Trophoblast cell (in vitro differentiated cells and primary cell): ENCODE data around the gene ZNF829.
A peak's percentile ranks its signal among the peaks of the same experiment; 100 is the strongest.

Source experiments
- DNase-seq, 2 donors: peaks; one replicate each; pipeline ENCODE4 v3.0.0-alpha.2; 2016
- H2AFZ ChIP-seq: 2 replicates; pipeline ENCODE4 v1.6.1; 2013; ENCODE audit warnings: low read length, moderate library complexity, mild to moderate bottlenecking; ENCODE audit not compliant: insufficient read depth, poor library complexity
- H2AK5ac ChIP-seq: 2 replicates; pipeline ENCODE4 v1.6.1; 2013; ENCODE audit warnings: mild to moderate bottlenecking, low read length
- H2BK120ac ChIP-seq: 2 replicates; pipeline ENCODE4 v1.6.1; 2013; ENCODE audit warnings: low read length, mild to moderate bottlenecking, moderate library complexity; ENCODE audit not compliant: insufficient read depth, poor library complexity
- H2BK12ac ChIP-seq: 2 replicates; pipeline ENCODE4 v1.6.1; 2013; ENCODE audit warnings: mild to moderate bottlenecking, low read length, moderate library complexity
- H2BK5ac ChIP-seq: 2 replicates; pipeline ENCODE4 v1.6.1; 2013; ENCODE audit warnings: low read length, low read depth, moderate library complexity, mild to moderate bottlenecking; ENCODE audit not compliant: poor library complexity
- H3K14ac ChIP-seq: 2 replicates; pipeline ENCODE4 v1.6.1; 2013; ENCODE audit warnings: mild to moderate bottlenecking, low read length
- H3K18ac ChIP-seq: 2 replicates; pipeline ENCODE4 v1.6.1; 2013; ENCODE audit warnings: mild to moderate bottlenecking, low read length
- H3K23ac ChIP-seq: 2 replicates; pipeline ENCODE4 v1.6.1; 2013; ENCODE audit warnings: low read length
- H3K27ac ChIP-seq: 2 replicates; pipeline ENCODE4 v1.5.1; 2013; ENCODE audit warnings: low read depth, mild to moderate bottlenecking, inconsistent platforms, low read length, moderate library complexity
- H3K27me3 ChIP-seq: 2 replicates; pipeline ENCODE4 v1.6.1; 2013; ENCODE audit warnings: inconsistent platforms, mild to moderate bottlenecking, low read length, moderate library complexity; ENCODE audit not compliant: insufficient read depth
- H3K36me3 ChIP-seq, 2 experiments: 1 replicate in 1 of 2; 2 replicates in 1 of 2; pipeline ENCODE4 v1.6.1; 2013; ENCODE audit warnings: low read length in 2 of 2, mild to moderate bottlenecking in 2 of 2, moderate library complexity in 1 of 2; ENCODE audit not compliant: insufficient read depth in 2 of 2, control insufficient read depth in 1 of 2
- H3K4ac ChIP-seq: 2 replicates; pipeline ENCODE4 v1.6.1; 2013; ENCODE audit warnings: low read depth, mild to moderate bottlenecking, low read length, moderate library complexity
- H3K4me1 ChIP-seq, 2 experiments: 1 replicate in 1 of 2; 2 replicates in 1 of 2; pipeline ENCODE4 v1.6.1; 2013; ENCODE audit warnings: low read length in 2 of 2, mild to moderate bottlenecking in 2 of 2, moderate library complexity in 1 of 2; ENCODE audit not compliant: insufficient read depth in 2 of 2, control insufficient read depth in 1 of 2
- H3K4me2 ChIP-seq: 2 replicates; pipeline ENCODE4 v1.6.1; 2013; ENCODE audit warnings: inconsistent platforms, mild to moderate bottlenecking, low read length, moderate library complexity
- H3K4me3 ChIP-seq: 2 replicates; pipeline ENCODE4 v1.5.1; 2013; ENCODE audit warnings: mild to moderate bottlenecking, low read depth, low read length, inconsistent platforms
- H3K79me1 ChIP-seq: one replicate; pipeline ENCODE4 v1.6.1; 2013; ENCODE audit warnings: low read length
- H3K79me2 ChIP-seq: 2 replicates; pipeline ENCODE4 v1.6.1; 2013; ENCODE audit warnings: low read length, mild to moderate bottlenecking; ENCODE audit not compliant: control insufficient read depth, insufficient read depth, poor library complexity
- H3K9ac ChIP-seq: 2 replicates; pipeline ENCODE4 v1.6.1; 2013; ENCODE audit warnings: mild to moderate bottlenecking, low read length
- H3K9me3 ChIP-seq: 2 replicates; pipeline ENCODE4 v1.6.1; 2013; ENCODE audit warnings: low read depth, mild to moderate bottlenecking, control low read depth, inconsistent platforms, low read length; ENCODE audit not compliant: insufficient read depth
- H4K12ac ChIP-seq: 2 replicates; pipeline ENCODE4 v1.6.1; 2013; ENCODE audit warnings: low read depth, mild to moderate bottlenecking, low read length, moderate library complexity
- H4K8ac ChIP-seq: 2 replicates; pipeline ENCODE4 v1.6.1; 2013; ENCODE audit warnings: low read depth, mild to moderate bottlenecking, low read length, moderate library complexity
- H4K91ac ChIP-seq: one replicate; pipeline ENCODE4 v1.6.1; 2013; ENCODE audit warnings: low read depth, mild to moderate bottlenecking, low read length, moderate library complexity
- WGBS: extraction: QIAGEN DNeasy Blood & Tissue Kit; methylation state at CpG from one replicate; pipeline ENCODE4 v1.1.7; 2013; ENCODE audit warnings: missing lambda C conversion rate; ENCODE audit not compliant: insufficient read length, insufficient coverage; ENCODE audit errors: extremely low coverage; 5-methylcytosine and 5-hydroxymethylcytosine counted together

The ZNF829 gene

DNA sequence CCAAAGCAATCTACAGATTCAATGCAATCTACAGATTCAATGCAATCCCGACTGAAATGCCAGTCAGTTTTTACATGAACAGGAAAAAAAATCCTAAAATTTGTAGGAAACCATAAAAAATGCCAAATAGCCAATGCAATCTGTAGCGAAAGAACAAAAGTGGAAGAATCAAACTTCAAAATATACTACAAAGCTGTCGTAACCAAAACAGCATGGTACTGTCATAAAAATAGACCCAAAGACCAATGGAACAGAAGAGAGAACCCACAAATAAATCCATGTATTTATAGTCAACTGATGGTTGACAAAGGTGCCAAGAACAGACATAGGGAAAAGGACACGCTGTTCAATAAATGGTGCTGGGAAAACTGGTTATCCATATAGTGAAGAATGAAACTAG is 17.7 kb downstream of the ZNF829 start:
- Histone ChIP-seq H3K4me3 (no peak overlapping the region), H4K8ac (no peak overlapping the region), H4K12ac (no peak overlapping the region), H3K9ac (no peak overlapping the region), H3K79me1 (no peaks in the 10 kb centered on the region), H4K91ac (no peak overlapping the region), H3K36me3 (peaks cover 16 to 20% of the 10 kb centered on the region in 2 experiments), H3K9me3 (peaks cover 12% of the 10 kb centered on the region), H2BK120ac (no peak overlapping the region), H2BK12ac (no peak overlapping the region), H2AK5ac (no peak overlapping the region), H2BK5ac (no peak overlapping the region), H3K14ac (no peak overlapping the region), H3K23ac (no peak overlapping the region), H3K4me1 (no peaks in the 10 kb centered on the region), H3K18ac (no peak overlapping the region), H3K79me2 (no peaks in the 10 kb centered on the region), H3K4me2 (no peak overlapping the region), H3K27me3 (no peaks in the 10 kb centered on the region), H3K4ac (no peak overlapping the region), H2AFZ (no peak overlapping the region), H3K27ac (no peak overlapping the region)
- WGBS = no CpG with 5 or more reads among the region's 4 CpGs
- DNase-seq = no peak

- Histone ChIP-seq H3K4me2 (no peak overlapping the region), H2BK120ac (no peak overlapping the region)
Measured at GRCh38 chr19:36894849-36895383, 21.2 kb downstream of the ZNF829 start.

GRCh38 chr19:36891768-36892357 is 24.2 kb downstream of the ZNF829 start:
- H3K27me3 ChIP-seq = no peaks in the 10 kb centered on the region
- H2BK12ac ChIP-seq = no peak overlapping the region
- H3K79me1 ChIP-seq = no peaks in the 10 kb centered on the region
- H4K91ac ChIP-seq = no peak overlapping the region
- no peak overlapping the region for H3K4ac ChIP-seq
- H2BK5ac ChIP-seq = no peak overlapping the region
- H3K27ac ChIP-seq = no peak overlapping the region
- no peak overlapping the region for H3K23ac ChIP-seq
- H3K79me2 ChIP-seq = no peaks in the 10 kb centered on the region
- H3K4me3 ChIP-seq = no peak overlapping the region
- no peak overlapping the region for H2AFZ ChIP-seq
- H3K9ac ChIP-seq = no peak overlapping the region
- peaks cover 15% of the 10 kb centered on the region in 2 experiments for H3K36me3 ChIP-seq
- no peak overlapping the region for H4K12ac ChIP-seq
- no peak overlapping the region for H3K4me2 ChIP-seq
- no CpG with 5 or more reads among the region's 3 CpGs for WGBS
- no peak overlapping the region for H2AK5ac ChIP-seq
- no peak overlapping the region for H3K18ac ChIP-seq
- no peak overlapping the region for H2BK120ac ChIP-seq
- H3K4me1 ChIP-seq = no peaks in the 10 kb centered on the region
- no peak overlapping the region for H4K8ac ChIP-seq
- no peak for DNase-seq
- peaks cover 15% of the 10 kb centered on the region for H3K9me3 ChIP-seq
- no peak overlapping the region for H3K14ac ChIP-seq

More at GRCh38 chr19:36894849-36895383, 21.2 kb downstream of the ZNF829 start:
- Histone ChIP-seq H4K12ac (no peak overlapping the region), H3K4ac (no peak overlapping the region), H3K4me3 (no peak overlapping the region), H3K9ac (no peak overlapping the region), H3K27ac (no peak overlapping the region), H3K14ac (no peak overlapping the region), H2AFZ (no peak overlapping the region), H2AK5ac (no peak overlapping the region), H4K8ac (no peak overlapping the region), H3K79me2 (no peaks in the 10 kb centered on the region), H2BK12ac (no peak overlapping the region), H3K23ac (no peak overlapping the region), H3K27me3 (no peaks in the 10 kb centered on the region), H2BK5ac (no peak overlapping the region), H3K9me3 (peaks cover 17% of the 10 kb centered on the region), H3K36me3 (peaks cover 17 to 22% of the 10 kb centered on the region in 2 experiments), H3K79me1 (no peaks in the 10 kb centered on the region), H3K4me1 (no peaks in the 10 kb centered on the region), H4K91ac (no peak overlapping the region), H3K18ac (no peak overlapping the region)
- no CpG with 5 or more reads among the region's 2 CpGs for WGBS
- DNase-seq = no peak

GRCh38 chr19:36876993-36877938 is 38.8 kb downstream of the ZNF829 start:
- Histone ChIP-seq H2BK5ac (no peak overlapping the region), H4K91ac (no peak overlapping the region), H4K12ac (no peak overlapping the region), H3K36me3 (peaks cover 13 to 14% of the 10 kb centered on the region in 2 experiments), H2AK5ac (no peak overlapping the region), H2AFZ (no peak overlapping the region), H2BK120ac (no peak overlapping the region), H3K23ac (no peak overlapping the region), H3K9me3 (peaks cover 15% of the 10 kb centered on the region), H3K79me1 (no peaks in the 10 kb centered on the region), H2BK12ac (no peak overlapping the region), H3K4me1 (no peaks in the 10 kb centered on the region), H3K4me2 (no peak overlapping the region), H3K4ac (no peak overlapping the region), H3K79me2 (no peaks in the 10 kb centered on the region), H4K8ac (no peak overlapping the region), H3K9ac (no peak overlapping the region), H3K4me3 (no peak overlapping the region), H3K27ac (no peak overlapping the region), H3K18ac (no peak overlapping the region), H3K27me3 (no peaks in the 10 kb centered on the region), H3K14ac (no peak overlapping the region)
- WGBS = no CpG with 5 or more reads among the region's 10 CpGs
- DNase-seq = peak in 1 of 2 donors; percentile 5
